T-cell (primary cell): ENCODE results near the gene STAT1. TPM values are rescaled to one million over a fixed set of nuclear protein-coding genes. Genes with fewer than 3 reads are reported as not detected.

ENCODE experiments used
- ATAC-seq, 4 experiments: fragments of 200-7000 bp in 3 of 4; fragments of 150-1000 bp in 1 of 4; cut with Tn5 transposase; replicated peaks in 1 of 4; 1 replicate in 3 of 4; 2 replicates in 1 of 4; pipeline ENCODE4 v1.10.0; 2021; ENCODE audit warnings: moderate library complexity in 3 of 4, mild to moderate bottlenecking in 2 of 4, moderate number of reproducible peaks in 1 of 4
- CTCF ChIA-PET, 2 donors: fragments of 300-600 bp; sonication (Branson Sonifier 250); formaldehyde crosslinking; loops; one replicate each; lab custom pipeline; 2022; ENCODE audit warnings: antibody characterized with exemption in 2 of 2; lab: Charles Lee
- POLR2A ChIA-PET, 2 donors: fragments of 300-600 bp; sonication (Branson Sonifier 250); formaldehyde crosslinking; loops; one replicate each; lab custom pipeline; 2022; ENCODE audit warnings: antibody characterized with exemption in 2 of 2; lab: Charles Lee
- DNase-seq, 35 experiments: peaks; one replicate each; pipeline versions ENCODE4 v3.0.0 to v3.0.0-alpha.2; 2013 to 2023
- H3K27ac ChIP-seq: one replicate; pipeline ENCODE4 v1.5.1; 2013; ENCODE audit warnings: low read length
- H3K27me3 ChIP-seq, 2 experiments: replicated peaks in 1 of 2; 1 replicate in 1 of 2; 2 replicates in 1 of 2; pipeline versions ENCODE4 v1.6.1 to v1.7.0; 2013; ENCODE audit warnings: low read length in 1 of 2, mixed read lengths in 1 of 2; ENCODE audit not compliant: control insufficient read depth in 2 of 2, insufficient read depth in 2 of 2; ENCODE audit errors: extremely low read depth in 1 of 2
- H3K36me3 ChIP-seq, 2 donors: 1 replicate in 1 of 2; 2 replicates in 1 of 2; pipeline versions ENCODE4 v1.6.1 to v1.7.0; 2013; ENCODE audit warnings: low read length in 1 of 2; ENCODE audit not compliant: control insufficient read depth in 2 of 2, insufficient read depth in 1 of 2; ENCODE audit errors: extremely low read depth in 1 of 2
- H3K4me1 ChIP-seq, 2 experiments: 1 replicate in 1 of 2; 2 replicates in 1 of 2; pipeline versions ENCODE4 v1.6.1 to v1.7.0; 2013; ENCODE audit warnings: low read length in 2 of 2, mixed read lengths in 1 of 2; ENCODE audit not compliant: insufficient read depth in 2 of 2, control insufficient read depth in 1 of 2; ENCODE audit errors: extremely low read depth in 1 of 2
- H3K4me3 ChIP-seq, 2 donors: 1 replicate in 1 of 2; 2 replicates in 1 of 2; pipeline versions ENCODE4 v1.5.1 to v1.7.0; 2013; ENCODE audit warnings: mild to moderate bottlenecking in 2 of 2, low read length in 1 of 2, moderate library complexity in 1 of 2; ENCODE audit not compliant: control insufficient read depth in 1 of 2; ENCODE audit errors: extremely low read depth in 1 of 2
- H3K9me3 ChIP-seq: 2 replicates; pipeline ENCODE4 v1.7.0; 2013
- H3K27ac Mint-ChIP-seq, 2 donors: one replicate each; pipeline ENCODE4 v1.8.0; 2020 to 2021; ENCODE audit warnings: mild to moderate bottlenecking in 2 of 2, mixed read lengths in 2 of 2
- H3K27me3 Mint-ChIP-seq, 2 donors: one replicate each; pipeline ENCODE4 v1.8.0; 2021 to 2022; ENCODE audit warnings: mixed read lengths in 2 of 2
- H3K36me3 Mint-ChIP-seq: one replicate; pipeline ENCODE4 v1.8.0; 2021; ENCODE audit warnings: mixed read lengths
- H3K4me1 Mint-ChIP-seq, 3 donors: one replicate each; pipeline ENCODE4 v1.8.0; 2020 to 2022; ENCODE audit warnings: mixed read lengths in 3 of 3, mild to moderate bottlenecking in 1 of 3
- H3K4me3 Mint-ChIP-seq, 3 donors: one replicate each; pipeline ENCODE4 v1.8.0; 2020 to 2022; ENCODE audit warnings: mild to moderate bottlenecking in 3 of 3, mixed read lengths in 3 of 3, moderate library complexity in 3 of 3
- H3K9me3 Mint-ChIP-seq, 3 donors: one replicate each; pipeline ENCODE4 v1.8.0; 2020 to 2022; ENCODE audit warnings: mixed read lengths in 3 of 3
- WGBS: methylation state at CpG from one replicate; pipeline ENCODE4 v1.1.5; 2013; ENCODE audit warnings: missing lambda C conversion rate; ENCODE audit not compliant: insufficient coverage; 5-methylcytosine and 5-hydroxymethylcytosine counted together
- total RNA-seq, 35 experiments: library from RNA in 6 of 35; stranded (reverse) in 6 of 35; fragments of 120-200 nt in 1 of 35; gene quantifications; one replicate each; pipeline versions ENCODE4 v1.2.1 to v1.2.4 and lab custom pipeline; 2013 to 2026

Gene STAT1
- total RNA-seq, 5 donors from 2014 or later (not counting 1 experiment from before 2014, with no cell fraction given), result 77.6 to 229 (median 152) TPM

DNA sequence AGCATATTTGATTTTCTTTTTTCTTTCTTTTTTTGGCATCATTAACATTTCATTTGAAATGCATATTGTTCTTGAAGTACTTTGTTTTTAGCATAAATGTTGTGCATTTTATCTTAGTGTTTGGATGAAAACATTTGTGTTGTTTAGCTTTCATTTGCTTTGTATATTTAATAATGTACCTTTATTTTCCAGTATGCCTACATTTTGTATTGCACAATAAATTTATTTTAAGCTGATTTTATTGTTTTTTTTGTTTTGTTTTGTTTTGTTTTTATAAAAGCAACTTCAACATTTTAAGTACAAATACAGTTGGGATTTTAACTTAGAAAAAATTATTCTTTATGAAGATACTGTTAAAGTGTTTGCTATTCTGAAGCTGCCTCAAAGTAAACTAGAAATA, 78.9 kb downstream of the STAT1 start:
- DNase-seq (no peak), ATAC-seq (no peak)
- Mint-ChIP-seq H3K4me3 (no peak overlapping the region), H3K27me3 (no peaks in the 10 kb centered on the region), H3K9me3 (no peaks in the 10 kb centered on the region), H3K4me1 (peaks cover 12 to 25% (median 21%) of the 10 kb centered on the region in 3 donors), H3K27ac (no peak overlapping the region), H3K36me3 (peaks cover 21% of the 10 kb centered on the region)
- Histone ChIP-seq H3K9me3 (no peaks in the 10 kb centered on the region), H3K4me3 (no peak overlapping the region), H3K4me1 (no peaks in the 10 kb centered on the region), H3K36me3 (peaks cover 0 to 23% of the 10 kb centered on the region in 2 donors), H3K27me3 (no peaks in the 10 kb centered on the region), H3K27ac (no peak overlapping the region)
- ChIA-PET CTCF (interaction anchor here in 1 of 2 donors (0.5 to 1.1 kb wide), 2 partner anchors 13 to 112 kb away, joined by 3 to 5 read pairs; no protein-coding TSS in a partner anchor), POLR2A (interaction anchor here in 1 of 2 donors (0.6 to 0.7 kb wide), 2 partner anchors 33 to 36 kb away, joined by 3 read pairs; no protein-coding TSS in a partner anchor)

DNA sequence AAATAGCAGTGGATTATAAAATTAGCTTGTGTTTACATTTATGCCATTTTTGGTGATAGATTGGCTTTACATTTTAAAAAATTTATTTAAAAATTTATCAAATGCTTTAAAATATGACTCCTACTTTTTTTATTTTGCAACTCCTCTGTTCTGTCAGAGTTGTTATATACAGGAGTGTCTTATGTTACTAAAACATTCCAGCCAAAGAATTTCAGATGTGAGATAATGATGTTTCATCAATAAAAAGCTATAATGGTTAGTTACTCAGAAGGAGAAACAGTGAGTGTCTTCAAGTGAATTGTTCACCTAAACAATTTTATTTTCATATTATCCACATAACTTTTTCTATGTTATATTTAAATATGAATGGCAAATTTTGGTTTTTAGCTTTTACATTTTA, 80.6 kb downstream of the STAT1 start:
- DNase-seq (no peak), ATAC-seq (no peak)
- H3K9me3 Mint-ChIP-seq, result no peaks in the 10 kb centered on the region
- H3K27me3 Mint-ChIP-seq, result no peaks in the 10 kb centered on the region
- no peaks in the 10 kb centered on the region for H3K4me1 ChIP-seq
- POLR2A ChIA-PET, result interaction anchor here in 1 of 2 donors (0.6 to 1.4 kb wide), 3 partner anchors 12 to 280 kb away, joined by 3 read pairs; no protein-coding TSS in a partner anchor
- no peak overlapping the region for H3K27ac ChIP-seq
- H3K36me3 Mint-ChIP-seq, result peaks cover 26% of the 10 kb centered on the region
- CTCF ChIA-PET, result interaction anchor here (0.6 to 1.3 kb wide), 9 partner anchors 14 to 1067 kb away, joined by 3 to 5 read pairs (median 3); no protein-coding TSS in a partner anchor
- H3K4me3 Mint-ChIP-seq, result no peak overlapping the region
- H3K27me3 ChIP-seq, result no peaks in the 10 kb centered on the region
- no peaks in the 10 kb centered on the region for H3K9me3 ChIP-seq
- peaks cover 0 to 30% of the 10 kb centered on the region in 2 donors for H3K36me3 ChIP-seq
- H3K27ac Mint-ChIP-seq, result no peak overlapping the region
- no peak overlapping the region for H3K4me3 ChIP-seq
- peaks cover 7 to 18% (median 15%) of the 10 kb centered on the region in 3 donors for H3K4me1 Mint-ChIP-seq

DNA sequence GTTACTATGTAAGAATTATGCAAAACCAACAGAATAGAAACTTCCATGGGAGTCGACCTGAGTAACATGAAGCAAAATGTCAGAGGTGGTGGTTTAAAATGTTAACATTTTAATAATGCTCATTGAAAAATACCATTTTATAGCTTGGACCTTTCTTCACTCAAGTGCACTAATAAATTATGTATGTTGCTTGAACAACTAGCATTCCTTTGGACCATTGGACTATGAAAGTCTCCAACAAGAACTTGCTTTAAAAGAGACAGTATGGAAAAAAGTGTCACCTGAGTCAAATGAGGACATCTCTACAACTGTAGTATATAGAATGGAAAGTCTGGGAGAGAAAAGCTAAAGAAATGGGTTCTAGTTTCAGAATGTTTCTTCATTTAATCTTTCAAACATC, 81.5 kb downstream of the STAT1 start:
- Histone ChIP-seq H3K4me3 (no peak overlapping the region), H3K27ac (no peak overlapping the region), H3K27me3 (no peaks in the 10 kb centered on the region), H3K9me3 (no peaks in the 10 kb centered on the region), H3K36me3 (peaks cover 0 to 30% of the 10 kb centered on the region in 2 donors), H3K4me1 (no peaks in the 10 kb centered on the region)
- ATAC-seq (no peak), DNase-seq (no peak)
- Mint-ChIP-seq H3K36me3 (peaks cover 30% of the 10 kb centered on the region), H3K9me3 (no peaks in the 10 kb centered on the region), H3K27me3 (no peaks in the 10 kb centered on the region), H3K4me3 (no peak overlapping the region), H3K4me1 (peaks cover 6 to 18% (median 15%) of the 10 kb centered on the region in 3 donors), H3K27ac (peak overlapping the region in 1 of 2 donors; percentile 0)
- no CpG with 5 or more reads among the region's 1 CpG for WGBS
- CTCF ChIA-PET, result interaction anchor here (0.6 to 1.3 kb wide), 5 partner anchors 15 to 417 kb away, joined by 3 to 5 read pairs (median 3); no protein-coding TSS in a partner anchor
- POLR2A ChIA-PET, result interaction anchor here (0.7 to 1.4 kb wide), 3 partner anchors 13 to 279 kb away, joined by 3 read pairs; no protein-coding TSS in a partner anchor

DNA sequence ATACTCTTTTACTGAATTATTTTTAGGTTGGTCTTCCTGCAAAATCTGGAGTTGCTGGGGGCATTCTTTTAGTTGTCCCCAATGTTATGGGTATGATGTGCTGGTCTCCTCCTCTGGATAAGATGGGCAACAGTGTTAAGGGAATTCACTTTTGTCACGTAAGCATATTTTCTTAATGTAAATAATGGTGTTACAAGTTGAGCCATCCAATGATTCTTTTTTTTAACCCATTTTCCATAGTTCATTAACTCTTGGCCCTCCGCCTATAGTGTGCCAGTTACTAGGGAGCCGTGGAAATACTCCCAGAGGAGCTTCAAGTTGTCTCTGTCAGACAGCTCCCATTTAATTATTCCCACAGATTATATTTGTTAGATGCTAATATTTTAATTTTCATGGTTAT, 83.6 kb downstream of the STAT1 start:
- H3K9me3 ChIP-seq, result no peaks in the 10 kb centered on the region
- Mint-ChIP-seq H3K27ac (no peak overlapping the region), H3K27me3 (no peaks in the 10 kb centered on the region), H3K36me3 (peaks cover 32% of the 10 kb centered on the region), H3K4me3 (no peak overlapping the region), H3K4me1 (peaks cover 6 to 13% (median 13%) of the 10 kb centered on the region in 3 donors), H3K9me3 (no peaks in the 10 kb centered on the region)
- DNase-seq (no peak), ATAC-seq (no peak)
- peaks cover 0 to 45% of the 10 kb centered on the region in 2 donors for H3K36me3 ChIP-seq
- H3K27me3 ChIP-seq, result no peaks in the 10 kb centered on the region
- H3K4me1 ChIP-seq, result no peaks in the 10 kb centered on the region
- H3K4me3 ChIP-seq, result no peak overlapping the region
- POLR2A ChIA-PET, result no interaction called here
- no peak overlapping the region for H3K27ac ChIP-seq
- WGBS, result no CpG with 5 or more reads among the region's 3 CpGs
- CTCF ChIA-PET, result interaction anchor here (0.5 to 1.3 kb wide), 2 partner anchors 17 to 152 kb away, joined by 3 read pairs; no protein-coding TSS in a partner anchor

DNA sequence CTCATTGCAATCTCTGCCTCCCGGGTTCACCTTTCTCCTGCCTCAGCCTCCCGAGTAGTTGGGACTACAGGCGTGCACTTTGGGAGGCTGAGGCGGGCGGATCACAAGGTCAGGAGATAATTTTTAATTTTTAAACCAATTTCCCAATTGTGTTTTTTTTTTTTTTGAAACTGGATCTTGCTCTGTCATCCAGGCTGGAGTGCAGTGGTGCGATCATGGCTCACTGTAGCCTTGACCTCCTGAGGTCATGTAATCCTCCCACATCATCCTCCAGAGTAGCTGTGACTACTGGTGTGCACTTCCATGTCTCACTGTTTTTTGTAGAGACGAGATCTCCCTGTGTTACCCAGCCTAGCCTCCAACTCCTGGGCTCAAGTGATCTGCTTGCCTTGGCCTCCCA, 84.1 kb downstream of the STAT1 start:
- CTCF ChIA-PET, result interaction anchor here (0.5 to 1.3 kb wide), 2 partner anchors 17 to 151 kb away, joined by 3 read pairs; no protein-coding TSS in a partner anchor
- Histone ChIP-seq H3K27ac (no peak overlapping the region), H3K27me3 (no peaks in the 10 kb centered on the region), H3K4me1 (no peaks in the 10 kb centered on the region), H3K36me3 (peaks cover 0 to 48% of the 10 kb centered on the region in 2 donors), H3K9me3 (no peaks in the 10 kb centered on the region), H3K4me3 (no peak overlapping the region)
- Mint-ChIP-seq H3K4me3 (no peak overlapping the region), H3K9me3 (no peaks in the 10 kb centered on the region), H3K36me3 (peaks cover 36% of the 10 kb centered on the region), H3K27me3 (no peaks in the 10 kb centered on the region), H3K27ac (no peak overlapping the region), H3K4me1 (peaks cover 6 to 13% (median 13%) of the 10 kb centered on the region in 3 donors)
- POLR2A ChIA-PET, result interaction anchor here in 1 of 2 donors (0.7 kb wide), 1 partner anchor 89 kb away, joined by 5 read pairs; no protein-coding TSS in a partner anchor
- WGBS, result 94% methylated on average over 2 of the region's 7 CpGs
- DNase-seq (no peak), ATAC-seq (no peak)

DNA sequence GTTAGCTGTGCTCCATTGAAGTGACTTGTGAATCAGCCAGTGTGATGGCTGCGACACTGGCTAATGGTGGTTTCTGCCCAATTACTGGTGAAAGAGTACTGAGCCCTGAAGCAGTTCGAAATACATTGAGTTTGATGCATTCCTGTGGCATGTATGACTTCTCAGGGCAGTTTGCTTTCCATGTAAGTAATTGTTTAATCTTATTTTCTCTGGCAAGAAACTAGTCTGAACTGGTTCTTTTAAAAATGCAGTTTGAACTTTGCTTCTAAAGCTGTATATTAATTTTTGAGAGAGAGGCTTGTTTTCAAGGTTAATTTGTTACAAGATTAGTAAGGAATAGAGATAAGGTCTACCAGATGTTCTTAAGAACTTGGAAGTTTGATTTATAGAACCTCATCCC, 86.7 kb downstream of the STAT1 start:
- H3K36me3 ChIP-seq, result peaks cover 0 to 65% of the 10 kb centered on the region in 2 donors

More for the DNA sequence above, 86.7 kb downstream of the STAT1 start:
- Mint-ChIP-seq H3K4me1 (peaks cover 10 to 13% (median 11%) of the 10 kb centered on the region in 3 donors), H3K4me3 (no peak overlapping the region), H3K27me3 (no peaks in the 10 kb centered on the region), H3K9me3 (no peaks in the 10 kb centered on the region), H3K27ac (peak overlapping the region in 1 of 2 donors; percentile 58), H3K36me3 (peaks cover 45% of the 10 kb centered on the region)
- ChIA-PET POLR2A (interaction anchor here in 1 of 2 donors (0.6 kb wide), 1 partner anchor 19 kb away, joined by 3 read pairs; no protein-coding TSS in a partner anchor), CTCF (interaction anchor here (0.6 to 1.4 kb wide), 3 partner anchors 8 to 1051 kb away, joined by 3 read pairs; no protein-coding TSS in a partner anchor)
- no peaks in the 10 kb centered on the region for H3K4me1 ChIP-seq
- H3K27ac ChIP-seq, result no peak overlapping the region
- H3K4me3 ChIP-seq, result no peak overlapping the region
- H3K9me3 ChIP-seq, result no peaks in the 10 kb centered on the region
- no peaks in the 10 kb centered on the region for H3K27me3 ChIP-seq
- ATAC-seq (no peak), DNase-seq (no peak)
- WGBS, result 100% methylated on average over 2 of the region's 2 CpGs
